GM08714 (cell line): ENCODE measurements around the gene FOXO6.

Experiments used
- H3K4me3 ChIP-seq: fragments of 200-500 bp; sonication (Bioruptor generic); 2 replicates; pipeline ENCODE4 v1.5.1; 2014; ENCODE audit warnings: mild to moderate bottlenecking, low read length, inconsistent platforms
- ZNF274 ChIP-seq: IDR thresholded peaks from 2 replicates; pipeline ENCODE4 v1.6.1; 2012; ENCODE audit warnings: mild to moderate bottlenecking, low read depth, low read length

Gene FOXO6

DNA sequence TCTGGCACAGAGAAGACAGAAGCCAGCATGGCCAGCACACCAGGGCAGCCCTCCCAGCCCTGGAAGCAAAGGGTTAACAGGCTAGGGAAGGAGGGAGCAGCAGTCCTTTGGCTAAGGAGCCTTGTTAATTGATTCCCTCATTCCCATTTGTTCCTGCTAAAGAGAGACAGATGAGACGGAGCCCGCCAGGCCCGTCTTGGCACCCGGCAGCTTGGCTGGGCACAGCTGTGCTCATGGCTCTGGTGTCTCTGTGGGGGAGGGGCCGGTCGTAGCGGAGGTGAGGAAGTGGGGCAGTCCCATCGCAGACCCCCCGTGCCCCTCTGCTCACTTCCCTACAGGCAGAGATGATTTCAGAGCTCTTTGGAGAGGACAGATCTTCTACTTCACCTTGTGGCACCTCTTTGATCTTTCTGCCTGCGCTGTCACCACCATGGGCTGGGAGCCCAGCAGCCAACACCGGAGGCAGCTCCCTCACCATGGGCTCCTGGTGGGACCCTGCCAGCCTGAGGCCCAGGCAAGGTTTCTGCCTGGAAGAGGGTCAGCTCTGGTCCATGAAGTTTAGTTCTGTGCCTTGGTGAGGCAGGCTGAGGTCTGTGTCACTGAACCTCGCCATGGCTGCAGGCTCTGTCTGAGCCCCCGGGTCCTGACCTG, 38.0 kb downstream of the FOXO6 start:
- TF ChIP-seq ZNF274 = no peak
- H3K4me3 ChIP-seq = no peak overlapping the region

DNA sequence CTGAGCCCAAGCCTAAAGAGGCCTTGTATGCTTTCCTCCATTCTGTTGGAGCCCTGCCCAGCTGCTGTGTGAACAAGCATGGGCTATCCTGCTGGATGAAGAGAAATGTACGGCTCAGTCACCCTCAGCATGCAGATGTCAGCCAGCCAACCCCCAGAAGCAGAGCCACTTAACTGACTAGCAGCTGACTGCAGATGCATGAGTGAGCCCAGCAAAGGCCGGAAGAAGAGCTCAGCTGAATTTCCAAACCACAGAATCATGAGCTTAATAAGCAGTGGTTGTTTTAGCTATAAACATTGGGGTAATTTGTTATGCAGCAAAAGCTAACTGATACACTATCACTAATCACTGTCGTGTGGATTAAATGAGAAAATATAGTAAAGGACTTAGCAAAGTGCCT, 39.0 kb downstream of the FOXO6 start:
- H3K4me3 ChIP-seq = no peak overlapping the region
- TF ChIP-seq ZNF274 = no peak

DNA sequence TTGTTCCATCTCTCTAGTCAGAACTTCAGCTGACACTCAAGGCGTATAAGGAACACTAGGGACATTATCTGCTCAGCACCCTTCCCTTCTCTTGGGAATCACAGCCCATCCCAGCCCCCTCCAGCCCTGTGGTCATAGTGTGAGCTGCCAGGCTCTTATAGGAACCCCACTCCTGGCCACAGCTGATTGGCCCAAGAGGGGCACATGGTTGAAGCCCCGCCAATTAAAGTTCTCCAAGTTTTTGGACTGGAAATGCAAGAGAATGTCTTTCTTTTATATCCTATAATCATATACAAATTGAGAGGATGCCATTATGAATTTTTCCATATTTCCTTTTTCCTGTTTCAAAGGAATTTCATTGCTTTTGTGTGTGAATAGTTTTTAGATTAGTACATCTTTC, 40.7 kb downstream of the FOXO6 start:
- H3K4me3 ChIP-seq = no peak overlapping the region
- no peak for TF ChIP-seq ZNF274

DNA sequence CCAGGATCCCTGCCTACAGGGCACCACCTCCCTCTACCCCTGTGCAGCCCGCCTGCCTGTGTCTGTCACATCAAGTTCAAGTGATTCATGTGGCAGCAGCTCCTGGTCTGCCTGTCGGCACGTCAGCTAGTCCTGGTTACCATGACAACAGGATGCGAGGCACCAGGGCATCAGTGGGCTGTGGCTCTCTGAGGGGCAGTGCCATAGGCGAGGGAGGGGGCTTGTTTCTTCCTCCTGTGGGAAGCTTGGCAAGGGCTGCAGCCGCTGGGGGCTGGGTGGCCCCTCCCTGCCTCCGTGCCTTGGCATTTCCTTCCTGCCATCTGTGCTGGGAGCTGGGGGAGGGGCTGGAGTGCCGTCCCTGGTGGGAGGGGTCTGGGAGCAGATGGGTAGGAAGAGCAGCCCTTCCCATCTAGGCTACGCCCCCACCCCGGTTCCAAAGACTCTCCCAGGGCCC, 43.1 kb downstream of the FOXO6 start:
- no peak overlapping the region for H3K4me3 ChIP-seq
- no peak for TF ChIP-seq ZNF274

DNA sequence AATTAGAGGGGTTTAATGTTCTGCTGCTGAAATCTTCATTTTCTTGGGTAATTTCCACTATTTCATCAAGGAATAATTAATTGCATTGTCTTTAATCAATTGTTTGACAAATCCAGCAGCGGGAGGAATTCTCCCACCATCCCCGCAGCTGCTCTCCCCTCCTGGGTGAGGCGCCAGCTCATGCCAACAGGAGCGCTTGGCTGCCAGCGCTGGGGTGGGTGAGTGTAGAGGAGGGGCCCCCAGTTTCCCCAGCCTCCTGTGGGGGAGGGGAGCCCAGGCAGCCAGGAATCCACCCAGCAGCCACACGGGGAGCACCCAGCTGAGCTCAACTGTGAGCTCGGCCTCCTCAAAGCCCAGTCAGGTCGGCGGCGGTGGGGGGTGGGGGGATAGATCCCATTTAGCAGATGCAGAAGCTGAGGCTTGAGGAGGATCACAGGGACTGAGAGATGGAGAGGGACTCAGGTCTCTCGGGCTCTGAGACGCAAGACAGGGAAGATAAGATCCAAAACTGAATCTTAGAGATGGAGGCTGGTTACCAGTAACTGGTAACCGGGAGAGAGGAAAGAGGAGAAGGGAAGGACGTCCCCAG, 46.5 kb downstream of the FOXO6 start:
- TF ChIP-seq ZNF274 = no peak

DNA sequence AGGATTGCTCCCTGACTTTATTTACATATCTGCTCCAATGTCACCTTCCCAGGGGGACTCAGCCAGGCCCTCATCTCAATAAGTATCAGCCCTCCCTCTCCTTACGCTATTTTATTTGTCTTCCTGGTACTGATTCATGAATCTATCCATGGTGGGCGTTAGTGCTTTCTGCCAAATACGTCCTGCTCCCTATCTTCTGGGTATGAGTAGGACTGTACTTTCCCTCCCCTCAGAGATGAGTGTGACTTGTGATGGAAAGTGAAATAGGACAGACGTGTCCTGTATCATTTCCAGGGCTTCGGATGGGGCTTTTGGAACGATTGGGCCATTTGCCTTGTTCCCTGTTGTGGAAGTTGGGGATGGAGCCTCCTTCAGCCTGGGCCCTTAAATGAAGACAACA, 47.5 kb downstream of the FOXO6 start:
- no peak for TF ChIP-seq ZNF274
- H3K4me3 ChIP-seq = no peak overlapping the region

More for the DNA sequence above, 46.5 kb downstream of the FOXO6 start:
- H3K4me3 ChIP-seq = no peak overlapping the region

DNA sequence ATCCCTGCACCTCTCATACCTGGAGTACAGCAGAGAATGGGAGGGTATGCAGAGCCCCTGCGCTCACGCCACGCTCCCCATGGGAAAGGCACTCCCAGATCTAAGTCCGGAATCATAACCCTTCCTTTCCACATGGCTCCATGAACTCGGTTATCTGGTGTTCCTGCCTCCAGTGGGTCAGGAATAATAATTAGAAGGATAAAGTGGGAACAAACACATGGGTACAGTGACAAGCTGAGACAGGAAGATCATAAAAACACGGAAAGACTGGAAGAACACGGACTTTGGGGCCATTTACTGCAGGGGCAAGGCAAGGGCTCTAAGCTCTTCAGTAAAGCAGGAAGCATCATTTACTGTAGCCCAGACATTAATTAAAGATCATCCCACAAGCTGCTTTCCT, 48.6 kb downstream of the FOXO6 start:
- H3K4me3 ChIP-seq = no peak overlapping the region
- TF ChIP-seq ZNF274 = no peak

DNA sequence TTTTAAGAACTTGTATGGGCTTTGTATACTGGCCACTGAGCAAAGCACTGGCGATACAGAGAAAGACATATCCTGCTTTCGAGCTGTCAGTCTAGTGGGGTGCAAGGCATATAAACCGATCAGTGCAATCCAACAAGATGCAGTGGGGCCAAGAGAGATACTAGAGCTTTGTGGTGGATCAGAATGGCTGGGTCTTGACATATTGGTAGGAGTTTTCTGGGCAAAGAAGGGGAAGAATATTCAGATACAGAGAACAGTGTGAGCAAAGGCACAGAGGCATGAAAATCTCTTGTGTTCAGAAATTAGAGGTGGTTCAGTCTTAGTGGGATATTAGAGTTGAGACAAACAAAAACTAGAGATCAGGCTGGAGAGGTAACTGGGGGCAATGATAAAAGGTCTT, 49.2 kb downstream of the FOXO6 start:
- no peak overlapping the region for H3K4me3 ChIP-seq
- TF ChIP-seq ZNF274 = no peak

DNA sequence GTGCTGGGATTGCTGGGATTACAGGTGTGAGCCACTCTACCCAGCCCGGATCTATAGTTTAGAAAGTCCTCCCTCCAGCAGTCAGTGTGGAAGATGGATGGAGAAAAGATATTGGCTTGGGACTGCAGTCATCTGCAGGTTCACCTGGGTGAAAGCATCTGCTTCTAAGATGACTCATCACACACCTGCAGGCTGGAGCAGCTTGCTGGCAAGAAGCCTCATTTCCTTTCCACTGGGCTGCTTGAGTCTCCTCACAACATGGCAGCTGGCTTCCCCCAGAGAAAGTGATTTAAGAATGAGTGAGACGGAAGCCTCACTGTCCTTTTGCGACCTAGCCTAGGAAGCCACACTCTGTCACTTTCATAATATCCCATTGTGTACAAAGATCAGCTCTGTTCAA, 50.0 kb downstream of the FOXO6 start:
- no peak overlapping the region for H3K4me3 ChIP-seq
- no peak for TF ChIP-seq ZNF274

DNA sequence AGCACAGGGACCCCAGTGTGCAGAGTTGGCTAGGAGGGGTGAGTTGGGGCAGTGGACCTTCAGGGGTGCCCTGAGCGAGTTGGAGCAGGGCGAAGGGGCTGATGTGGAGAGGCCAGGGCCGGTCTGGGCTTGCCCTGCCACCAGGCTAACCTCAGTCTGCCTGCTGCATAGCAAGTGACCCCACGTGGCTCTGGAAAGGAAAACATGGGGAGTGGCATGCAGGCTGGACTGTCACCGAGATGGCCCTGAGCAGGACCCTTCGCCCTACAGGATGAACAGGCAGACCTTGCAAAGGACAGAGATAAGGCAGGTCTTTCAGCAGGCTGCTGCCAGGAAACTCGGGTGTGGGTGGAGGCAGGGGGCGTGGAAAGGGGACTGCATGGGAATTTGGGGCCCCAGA, 51.5 kb downstream of the FOXO6 start:
- no peak overlapping the region for H3K4me3 ChIP-seq
- TF ChIP-seq ZNF274 = no peak

DNA sequence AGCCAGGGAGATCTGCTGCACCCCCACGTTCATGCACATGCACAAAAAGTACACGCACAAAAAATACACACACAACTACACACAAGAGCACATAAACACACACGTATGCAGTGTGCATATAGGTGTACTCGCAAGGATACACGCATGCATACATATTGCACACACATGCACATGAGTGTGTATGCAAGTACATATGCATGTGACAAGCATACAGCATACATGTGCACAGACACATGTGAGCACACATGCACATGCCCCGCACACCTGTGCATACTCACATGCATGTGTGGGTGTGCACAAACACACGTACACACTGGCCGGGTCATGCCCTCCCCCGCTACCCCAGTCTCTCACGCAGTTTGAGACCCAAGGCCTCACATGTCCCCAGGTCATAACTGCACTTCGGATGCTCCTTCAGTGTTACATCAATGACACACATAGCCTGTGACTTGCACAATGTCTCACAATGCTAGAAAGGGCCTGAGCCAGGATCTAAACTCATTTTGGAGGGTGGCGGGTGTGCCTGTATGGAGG, 52.6 kb downstream of the FOXO6 start:
- TF ChIP-seq ZNF274 = no peak
- no peak overlapping the region for H3K4me3 ChIP-seq

DNA sequence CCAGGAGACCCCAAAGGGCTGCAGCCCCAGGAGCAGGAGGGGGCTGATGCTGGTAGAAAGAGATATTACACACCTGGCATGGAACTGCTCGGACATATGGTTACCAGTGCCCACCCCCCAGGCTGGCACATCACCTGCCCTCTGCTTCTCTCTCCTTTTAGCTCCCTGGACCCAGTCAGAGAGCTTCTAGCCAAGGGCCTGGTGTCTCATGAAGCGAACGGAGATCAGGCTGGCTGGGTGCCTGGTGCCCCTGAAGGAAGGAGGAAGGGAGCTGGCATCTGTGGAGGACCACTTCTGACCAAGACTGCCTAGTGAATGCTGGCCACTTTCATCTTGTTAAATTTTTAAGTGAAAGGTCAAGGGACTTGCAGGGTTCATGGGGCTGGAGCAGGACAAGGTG, 53.1 kb downstream of the FOXO6 start:
- H3K4me3 ChIP-seq = no peak overlapping the region
- no peak for TF ChIP-seq ZNF274

DNA sequence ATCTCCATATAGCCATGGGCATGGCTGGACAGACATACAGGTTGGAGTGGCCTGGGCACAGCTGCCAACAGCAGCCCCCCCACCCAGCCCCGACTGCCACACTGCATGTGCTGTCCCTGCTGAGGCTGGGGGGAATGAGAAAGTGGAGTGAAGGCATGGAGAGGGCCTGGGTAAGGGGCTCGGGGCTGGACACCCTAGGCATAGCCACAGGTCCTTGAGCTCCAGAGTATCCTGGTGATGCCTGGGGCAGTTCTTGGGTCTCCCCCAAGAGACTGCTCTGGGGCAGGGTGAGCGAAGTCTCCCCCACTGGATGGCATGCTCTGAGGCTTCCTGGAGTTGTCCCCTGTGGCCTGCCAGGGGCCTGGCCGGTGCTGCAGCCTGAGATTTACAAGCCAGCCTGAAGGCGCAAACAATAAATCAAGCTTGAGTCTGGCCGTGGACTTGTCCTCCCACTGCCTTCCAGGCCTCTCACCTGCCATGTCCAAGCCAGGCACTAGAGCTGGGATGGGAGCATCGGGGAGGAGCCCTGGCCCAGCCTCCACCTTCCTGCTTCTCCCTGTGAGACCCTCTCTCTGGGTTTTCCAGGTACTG, 53.6 kb downstream of the FOXO6 start:
- no peak for TF ChIP-seq ZNF274
- H3K4me3 ChIP-seq = no peak overlapping the region

DNA sequence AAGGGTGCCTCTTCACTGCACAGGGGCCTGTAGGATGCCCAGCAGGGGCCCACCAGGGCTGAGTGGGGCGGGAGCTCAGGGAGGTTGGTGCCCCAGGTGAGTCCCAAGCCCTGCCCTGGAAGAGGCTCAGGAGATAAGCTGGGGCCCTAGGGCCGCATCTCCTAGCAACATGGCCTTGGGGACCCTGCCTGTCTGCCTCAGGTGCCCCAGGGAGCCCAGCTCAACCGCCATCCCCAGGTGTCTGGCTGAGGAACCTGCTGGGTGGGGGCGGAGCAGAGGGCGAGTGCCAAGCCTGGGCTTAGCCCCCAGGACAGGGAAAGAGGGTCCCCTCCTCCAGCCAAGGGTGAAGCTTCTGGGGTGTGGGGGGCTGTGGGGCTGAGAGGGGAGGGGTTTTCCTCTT, 54.8 kb downstream of the FOXO6 start:
- no peak for TF ChIP-seq ZNF274
- no peak overlapping the region for H3K4me3 ChIP-seq

DNA sequence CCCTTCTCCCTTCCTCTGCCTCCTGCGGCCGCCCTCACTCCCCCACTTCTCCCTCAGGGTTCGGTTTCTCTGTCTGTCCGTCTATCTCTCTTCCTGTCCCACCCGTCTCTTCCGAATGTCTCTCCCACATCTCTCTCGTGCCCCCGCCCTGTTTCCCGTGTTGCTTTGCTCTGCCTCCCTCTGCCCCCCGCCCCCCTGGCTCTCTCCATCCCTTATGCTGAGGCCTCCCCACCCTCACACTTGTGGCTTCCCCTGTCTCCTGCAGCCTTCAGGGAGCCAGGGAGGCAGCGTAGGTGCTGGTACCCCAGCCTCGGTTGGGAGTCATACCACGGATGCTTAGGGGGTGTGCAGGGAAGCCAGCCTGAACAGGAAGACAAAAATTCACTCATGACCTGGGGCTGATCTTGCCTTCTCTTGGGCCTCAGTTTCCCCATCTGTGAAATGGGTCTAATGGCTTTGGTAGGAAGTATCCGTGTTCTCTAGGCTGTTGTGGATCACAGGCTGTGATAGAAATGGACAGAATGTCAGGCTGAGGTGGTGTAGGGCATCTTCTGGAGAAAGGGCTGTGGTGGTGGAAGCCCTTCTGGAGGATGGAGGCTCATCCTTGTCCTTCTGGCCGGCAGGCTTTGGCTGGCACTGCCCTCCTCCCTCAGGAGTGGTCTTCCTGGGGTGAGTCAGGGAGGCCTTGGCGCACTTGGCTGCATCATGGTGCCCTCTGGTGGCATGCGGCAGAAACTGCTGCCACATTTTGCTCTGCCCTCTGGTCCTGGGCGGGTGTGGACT, 55.5 kb downstream of the FOXO6 start:
- TF ChIP-seq ZNF274 = no peak
- H3K4me3 ChIP-seq = no peak overlapping the region

DNA sequence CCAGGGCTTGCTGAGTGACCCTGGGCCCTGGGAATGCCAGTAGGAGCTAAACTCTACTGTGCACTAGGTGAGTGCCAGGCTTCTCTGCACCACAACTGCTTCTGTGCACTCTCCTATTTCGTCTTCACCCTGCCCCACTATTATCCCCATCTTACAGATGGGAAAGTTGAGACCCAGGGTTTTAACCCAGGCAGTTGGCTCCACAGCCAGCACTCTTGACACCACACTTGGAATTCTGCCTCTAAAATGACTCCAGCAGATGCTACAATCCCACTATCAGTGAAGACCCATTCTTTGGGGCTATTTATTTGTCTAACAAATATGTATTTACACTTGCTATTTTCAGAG, 56.1 kb downstream of the FOXO6 start:
- no peak overlapping the region for H3K4me3 ChIP-seq
- TF ChIP-seq ZNF274 = no peak
